ENCODE measurements around the gene MCF2L2.

- TF ChIP-seq CTCF (conservative IDR thresholded peaks at IDR 0.05 in 1 of 2, IDR thresholded peaks at IDR 0.05 in 1 of 2; ENCODE audit: extremely low read depth in 1 of 2, insufficient read depth in 1 of 2, low read depth in 1 of 2, low read length in 2 of 2) (no peak), EZH2 (IDR thresholded peaks at IDR 0.05; ENCODE audit: borderline replicate concordance, low read length) (no peak)
Measured at GRCh38 chr3:183434992-183435391, 6.6 kb upstream of the MCF2L2 start.
